UCSD-AML1 (cell line): ENCODE measurements around the gene CPD.

Source experiments
- DNase-seq: peaks from one replicate; lab custom pipeline; 2025; ENCODE audit not compliant: unreplicated experiment; lab: John Stamatoyannopoulos, UW

Gene CPD

GRCh38 chr17:30495586-30495985 is 116.9 kb downstream of the CPD start:
- no peak for DNase-seq

- DNase-seq, result no peak
Observed at GRCh38 chr17:30503558-30503957, 124.8 kb downstream of the CPD start.

GRCh38 chr17:30505868-30506417 is 127.2 kb downstream of the CPD start:
- DNase-seq, result no peak

- DNase-seq, result no peak
Observed at GRCh38 chr17:30506481-30506880, 127.8 kb downstream of the CPD start.

GRCh38 chr17:30513346-30513745 is 134.6 kb downstream of the CPD start:
- no peak for DNase-seq

GRCh38 chr17:30514895-30515596 is 136.3 kb downstream of the CPD start:
- DNase-seq, result no peak

- no peak for DNase-seq
Observed at GRCh38 chr17:30517786-30518185, 139.1 kb downstream of the CPD start.

- no peak for DNase-seq
Observed at GRCh38 chr17:30519166-30519565, 140.4 kb downstream of the CPD start.
